ENCODE measurements around the gene SLC35F3. TPM values are rescaled to one million over a fixed set of nuclear protein-coding genes. Genes with fewer than 3 reads are reported as not detected.

SLC35F3 gene
- total RNA-seq, 4 donors from 2014 or later = 0.36 to 1.4 (median 0.54) TPM

DNA sequence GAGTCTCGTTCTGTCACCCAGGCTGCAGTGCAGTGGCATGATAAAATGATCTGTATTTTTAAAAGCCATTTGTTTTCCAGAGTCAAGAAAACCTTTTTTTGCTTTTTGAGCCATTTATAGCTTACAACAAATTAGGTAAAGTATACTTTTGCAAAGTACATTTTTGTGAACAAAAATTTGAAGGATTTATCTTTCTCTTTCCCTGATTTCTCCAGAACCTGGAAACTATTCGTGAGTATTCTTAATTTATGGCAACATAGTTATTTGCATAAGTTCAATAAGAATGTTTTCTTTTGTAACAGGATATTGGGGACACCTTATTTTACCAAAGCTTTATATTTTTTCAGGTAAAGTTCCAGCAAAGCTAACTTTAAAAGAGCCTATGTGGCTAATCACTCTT, 37.4 kb upstream of the SLC35F3 start:
- Histone ChIP-seq H3K27me3 (peaks cover 2% of the 10 kb centered on the region), H3K27ac (no peak overlapping the region), H3K4me3 (no peak overlapping the region), H3K36me3 (no peaks in the 10 kb centered on the region), H3K4me1 (no peaks in the 10 kb centered on the region), H3K9me3 (peaks cover 4% of the 10 kb centered on the region)
- WGBS = 77% methylated on average over 2 of the region's 2 CpGs
- TF ChIP-seq POLR2AphosphoS5 (IDR thresholded peaks at IDR 0.05) = no peak
- no peak for TF ChIP-seq CTCF (IDR thresholded peaks at IDR 0.05)
- no peak for TF ChIP-seq EP300 (IDR thresholded peaks at IDR 0.05)
- no peak for TF ChIP-seq POLR2A (IDR thresholded peaks at IDR 0.05)
- no peak for DNase-seq (ENCODE audit: low spot score in 2 of 2)

DNA sequence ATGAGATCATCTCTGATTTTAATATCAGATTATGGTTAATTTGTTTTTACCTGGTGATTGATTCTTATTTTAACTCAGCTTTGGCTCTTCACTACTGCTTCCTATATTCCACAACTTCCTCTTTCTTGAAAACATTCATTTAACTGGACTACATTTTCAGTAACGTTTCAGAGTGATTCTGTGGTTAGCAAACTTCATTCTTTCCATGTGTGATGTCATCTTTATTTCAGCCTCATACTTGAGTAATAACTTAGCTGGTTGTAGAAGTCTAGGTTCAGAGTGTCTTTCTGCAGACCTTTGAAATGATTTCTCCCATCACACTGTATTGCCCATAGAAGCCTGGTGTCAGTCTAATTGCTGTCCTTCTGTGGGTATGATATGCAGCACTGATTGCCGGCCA, 36.0 kb upstream of the SLC35F3 start:
- H3K4me1 ChIP-seq = no peaks in the 10 kb centered on the region
- no peaks in the 10 kb centered on the region for H3K36me3 ChIP-seq
- peaks cover 4% of the 10 kb centered on the region for H3K9me3 ChIP-seq
- 46% methylated on average over 2 of the region's 2 CpGs for WGBS
- TF ChIP-seq CTCF (IDR thresholded peaks at IDR 0.05) (no peak), POLR2A (IDR thresholded peaks at IDR 0.05) (no peak), EP300 (IDR thresholded peaks at IDR 0.05) (no peak)
- no peak for DNase-seq (ENCODE audit: low spot score in 2 of 2)
- H3K27ac ChIP-seq = no peak overlapping the region
- H3K4me3 ChIP-seq = no peak overlapping the region
- peaks cover 2% of the 10 kb centered on the region for H3K27me3 ChIP-seq

DNA sequence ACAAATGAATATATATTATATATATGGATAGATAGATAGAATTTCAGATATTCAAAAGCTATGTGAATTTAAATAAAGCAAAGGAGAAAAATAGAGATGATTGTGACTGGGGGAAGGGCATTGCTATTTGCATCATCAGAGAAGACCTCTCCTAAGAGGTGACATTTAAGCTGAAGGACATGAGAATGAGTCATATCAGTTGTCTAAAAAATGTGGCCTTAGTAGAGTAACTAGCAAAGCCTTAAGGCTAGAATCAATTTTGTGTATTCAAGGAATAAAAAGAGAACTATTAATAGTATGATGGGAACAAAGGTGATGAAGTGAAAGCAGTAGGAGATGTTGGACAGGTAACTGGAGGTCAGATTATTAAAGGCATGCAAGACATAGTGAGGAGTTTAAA, 34.8 kb upstream of the SLC35F3 start:
- Histone ChIP-seq H3K36me3 (no peaks in the 10 kb centered on the region), H3K27ac (no peak overlapping the region), H3K9me3 (peaks cover 4% of the 10 kb centered on the region), H3K4me1 (no peaks in the 10 kb centered on the region), H3K27me3 (peaks cover 2% of the 10 kb centered on the region), H3K4me3 (no peak overlapping the region)
- no peak for DNase-seq (ENCODE audit: low spot score in 2 of 2)
- TF ChIP-seq CTCF (IDR thresholded peaks at IDR 0.05) (no peak), POLR2A (IDR thresholded peaks at IDR 0.05) (no peak), POLR2AphosphoS5 (IDR thresholded peaks at IDR 0.05) (no peak), EP300 (IDR thresholded peaks at IDR 0.05) (no peak)

- Histone ChIP-seq H3K4me3 (no peak overlapping the region), H3K27ac (no peak overlapping the region), H3K9me3 (no peaks in the 10 kb centered on the region), H3K4me1 (no peaks in the 10 kb centered on the region), H3K36me3 (no peaks in the 10 kb centered on the region), H3K27me3 (peaks cover 2% of the 10 kb centered on the region)
- TF ChIP-seq EP300 (IDR thresholded peaks at IDR 0.05) (no peak), POLR2AphosphoS5 (IDR thresholded peaks at IDR 0.05) (no peak), POLR2A (IDR thresholded peaks at IDR 0.05) (no peak)
- no peak for DNase-seq (ENCODE audit: low spot score in 2 of 2)
- 68% methylated on average over 4 of the region's 4 CpGs for WGBS
Measured at GRCh38 chr1:233873666-233874065, 30.8 kb upstream of the SLC35F3 start.

DNA sequence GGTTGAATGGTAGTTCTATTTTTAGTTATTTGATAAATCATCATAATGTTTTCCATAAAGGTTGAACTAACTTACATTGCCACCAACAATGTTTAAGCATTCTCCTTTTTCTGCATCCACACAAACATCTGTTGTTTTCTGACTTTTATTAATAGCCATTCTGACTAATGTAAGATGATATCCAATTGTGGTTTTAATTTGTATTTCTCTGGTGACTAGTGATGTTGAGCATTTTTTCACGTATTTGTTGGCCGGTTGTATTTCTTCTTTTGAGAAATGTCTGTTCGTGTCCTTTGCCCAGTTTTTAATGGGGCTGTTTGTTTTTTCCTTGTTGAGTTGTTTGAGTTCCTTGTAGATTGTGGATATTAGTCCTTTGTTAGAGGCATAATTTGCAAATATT, 24.6 kb upstream of the SLC35F3 start:
- WGBS = 72% methylated on average over 3 of the region's 3 CpGs
- Histone ChIP-seq H3K9me3 (peaks cover 3% of the 10 kb centered on the region), H3K27ac (no peak overlapping the region), H3K4me3 (no peak overlapping the region), H3K4me1 (no peaks in the 10 kb centered on the region), H3K27me3 (peaks cover 4% of the 10 kb centered on the region), H3K36me3 (no peaks in the 10 kb centered on the region)
- TF ChIP-seq EP300 (IDR thresholded peaks at IDR 0.05) = no peak
- TF ChIP-seq POLR2A (IDR thresholded peaks at IDR 0.05) = no peak
- TF ChIP-seq CTCF (IDR thresholded peaks at IDR 0.05) = no peak
- TF ChIP-seq POLR2AphosphoS5 (IDR thresholded peaks at IDR 0.05) = no peak
- DNase-seq (ENCODE audit: low spot score in 2 of 2) = no peak

- peaks cover 4% of the 10 kb centered on the region for H3K27me3 ChIP-seq
- no peak for TF ChIP-seq POLR2AphosphoS5 (IDR thresholded peaks at IDR 0.05)
- H3K4me3 ChIP-seq = no peak overlapping the region
- no peak for DNase-seq (ENCODE audit: low spot score in 2 of 2)
- no peaks in the 10 kb centered on the region for H3K36me3 ChIP-seq
- peaks cover 3% of the 10 kb centered on the region for H3K9me3 ChIP-seq
- H3K4me1 ChIP-seq = no peaks in the 10 kb centered on the region
- H3K27ac ChIP-seq = no peak overlapping the region
- 39% methylated on average over 3 of the region's 3 CpGs for WGBS
Measured at GRCh38 chr1:233883671-233884070, 20.8 kb upstream of the SLC35F3 start.

Measured in suprapubic skin (tissue), 4 donors.